GM23338 (cell line): ENCODE results near the gene NEK11. TPM values are rescaled to one million over a fixed set of nuclear protein-coding genes. Genes with fewer than 3 reads are reported as not detected.

Source experiments
- ATAC-seq: fragments of 200-7000 bp; cut with Tn5 transposase; 3 replicates; pipeline ENCODE4 v1.9.1; 2020
- DNase-seq: peaks from one replicate; pipeline ENCODE4 v3.0.0-alpha.2; 2015; ENCODE audit warnings: low spot score
- H2AFZ ChIP-seq: fragments of 200-600 bp; sonication (generic); 2 replicates; pipeline ENCODE4 v1.8.0; 2016; ENCODE audit warnings: antibody characterized with exemption, mild to moderate bottlenecking, moderate library complexity
- H3F3A ChIP-seq: fragments of 200-600 bp; sonication (generic); replicated peaks from 2 replicates; pipeline ENCODE4 v1.8.0; 2017; ENCODE audit warnings: antibody characterized with exemption, mixed run types, low read depth
- H3K27ac ChIP-seq: fragments of 200-600 bp; sonication (generic); 2 replicates; pipeline ENCODE4 v1.6.1; 2016; ENCODE audit warnings: low read depth
- H3K27me3 ChIP-seq: fragments of 200-600 bp; sonication (generic); 2 replicates; pipeline ENCODE4 v1.8.0; 2016; ENCODE audit warnings: mild to moderate bottlenecking, mixed run types, moderate library complexity; ENCODE audit not compliant: insufficient read depth
- H3K36me3 ChIP-seq: fragments of 200-600 bp; sonication (generic); 2 replicates; pipeline ENCODE4 v1.8.0; 2016; ENCODE audit warnings: mild to moderate bottlenecking; ENCODE audit not compliant: insufficient read depth
- H3K4me1 ChIP-seq: fragments of 200-600 bp; sonication (generic); 2 replicates; pipeline ENCODE4 v1.8.0; 2016; ENCODE audit warnings: mild to moderate bottlenecking, moderate library complexity; ENCODE audit not compliant: insufficient read depth
- H3K4me2 ChIP-seq: fragments of 200-600 bp; sonication (generic); 2 replicates; pipeline ENCODE4 v1.7.1; 2017; ENCODE audit warnings: mixed run types
- H3K4me3 ChIP-seq: fragments of 200-600 bp; sonication (generic); 2 replicates; pipeline ENCODE4 v1.6.1; 2016; ENCODE audit warnings: mixed run types
- H3K79me2 ChIP-seq: fragments of 200-600 bp; sonication (generic); replicated peaks from 2 replicates; pipeline ENCODE4 v1.8.0; 2017; ENCODE audit warnings: mild to moderate bottlenecking; ENCODE audit not compliant: insufficient read depth
- H3K9me2 ChIP-seq: fragments of 200-600 bp; sonication (generic); 2 replicates; pipeline ENCODE4 v1.8.0; 2017; ENCODE audit not compliant: insufficient read depth
- H4K20me1 ChIP-seq: fragments of 200-600 bp; sonication (generic); replicated peaks from 2 replicates; pipeline ENCODE4 v1.8.0; 2017; ENCODE audit warnings: mild to moderate bottlenecking; ENCODE audit not compliant: insufficient read depth
- H3K27ac Mint-ChIP-seq: 2 replicates; pipeline ENCODE4 v1.8.0; 2020; ENCODE audit warnings: inconsistent platforms, mild to moderate bottlenecking, moderate library complexity, mixed read lengths
- H3K27me3 Mint-ChIP-seq: 3 replicates; pipeline ENCODE4 v1.8.0; 2022; ENCODE audit warnings: low read depth, mild to moderate bottlenecking, moderate library complexity, mixed read lengths, inconsistent platforms; ENCODE audit not compliant: insufficient read depth, poor library complexity
- H3K36me3 Mint-ChIP-seq: 3 replicates; pipeline ENCODE4 v1.8.0; 2021; ENCODE audit warnings: low read depth, mild to moderate bottlenecking, inconsistent platforms, moderate library complexity, mixed read lengths
- H3K4me1 Mint-ChIP-seq: 3 replicates; pipeline ENCODE4 v1.8.0; 2020; ENCODE audit warnings: mild to moderate bottlenecking, inconsistent platforms, mixed read lengths
- H3K4me3 Mint-ChIP-seq: 3 replicates; pipeline ENCODE4 v1.8.0; 2021; ENCODE audit warnings: moderate library complexity, mild to moderate bottlenecking, inconsistent platforms, mixed read lengths
- H3K9me3 Mint-ChIP-seq: 3 replicates; pipeline ENCODE4 v1.8.0; 2020; ENCODE audit warnings: moderate library complexity, mild to moderate bottlenecking, inconsistent platforms, mixed read lengths
- CREB1 ChIP-seq: fragments of 250-450 bp; sonication (Bioruptor Pico); IDR thresholded peaks from 2 replicates; pipeline ENCODE4 v1.5.0; 2020; ENCODE audit warnings: low read depth, mild to moderate bottlenecking, moderate library complexity
- EZH2 ChIP-seq: fragments of 200-600 bp; sonication (generic); IDR thresholded peaks from one replicate; pipeline ENCODE4 v1.8.0; 2017; ENCODE audit warnings: antibody characterized with exemption, mild to moderate bottlenecking, low read depth; ENCODE audit not compliant: unreplicated experiment
- EZH2phosphoT487 ChIP-seq: fragments of 200-600 bp; sonication (generic); IDR thresholded peaks from one replicate; pipeline ENCODE4 v1.8.1; 2018; ENCODE audit warnings: antibody characterized with exemption; ENCODE audit not compliant: unreplicated experiment
- JUNB ChIP-seq: IDR thresholded peaks from one replicate; pipeline ENCODE4 v1.6.1; 2016; ENCODE audit warnings: antibody characterized with exemption; ENCODE audit not compliant: unreplicated experiment
- POLR2AphosphoS5 ChIP-seq: IDR thresholded peaks from 2 replicates; pipeline ENCODE4 v1.6.1; 2016; ENCODE audit warnings: antibody characterized with exemption, low read depth
- REST ChIP-seq: IDR thresholded peaks from one replicate; pipeline ENCODE4 v1.6.1; 2018; ENCODE audit warnings: antibody characterized with exemption; ENCODE audit not compliant: unreplicated experiment
- STAT1 ChIP-seq: IDR thresholded peaks from one replicate; pipeline ENCODE4 v1.6.1; 2016; ENCODE audit warnings: antibody characterized with exemption; ENCODE audit not compliant: unreplicated experiment
- ZNF114 ChIP-seq: fragments of 250-450 bp; sonication (Bioruptor Pico); IDR thresholded peaks from 2 replicates; pipeline ENCODE4 v1.5.0; 2020; ENCODE audit warnings: mild to moderate bottlenecking, moderate library complexity
- ZNF331 ChIP-seq: fragments of 250-450 bp; sonication (Bioruptor Pico); IDR thresholded peaks from 2 replicates; pipeline ENCODE4 v1.5.0; 2020; ENCODE audit warnings: low read depth, mild to moderate bottlenecking, moderate library complexity
- ZNF462 ChIP-seq: fragments of 250-450 bp; sonication (Bioruptor Pico); IDR thresholded peaks from 2 replicates; pipeline ENCODE4 v1.5.0; 2020; ENCODE audit warnings: mild to moderate bottlenecking, moderate library complexity
- polyA plus RNA-seq: library from polyadenylated mRNA; unstranded; fragments of >200 nt; fragmentation: Nextera tagmentation; extraction: Ambion mirVana; gene quantifications from 2 replicates; pipeline ENCODE4 v1.2.1, GENCODE V29; 2016
- total RNA-seq: library from RNA; depleted of rRNA; stranded (reverse); fragments of >200 nt; shearing (Covaris generic); gene quantifications from 2 replicates; pipeline ENCODE4 v1.2.3, GENCODE V29; 2014

The NEK11 gene
- total and polyA plus RNA-seq, 2 experiments from 2014 or later, result 0.80 to 1.1 TPM

- no peak for TF ChIP-seq CREB1 (CRISPR knock-in tag)
These were observed 1.1 kb upstream of the NEK11 start (continued) for GRCh38 chr3:131025539-131025938.

- no peaks in the 10 kb centered on the region for H3K79me2 ChIP-seq
- no peak overlapping the region for H3K4me2 ChIP-seq
- peaks cover 14% of the 10 kb centered on the region; the same call in 1 of the 2 replicates for H3K4me1 ChIP-seq
- Mint-ChIP-seq H3K9me3 (no peaks in the 10 kb centered on the region), H3K4me3 (no peak overlapping the region), H3K27ac (no peak overlapping the region), H3K36me3 (0 out of 3 replicates have a peak, but pooled peaks cover 5% of the 10 kb centered on the region), H3K27me3 (no peaks in the 10 kb centered on the region), H3K4me1 (peaks cover 13% of the 10 kb centered on the region)
- H3K36me3 ChIP-seq, result no peaks in the 10 kb centered on the region
- H3K9me2 ChIP-seq, result no peaks in the 10 kb centered on the region
- H2AFZ ChIP-seq, result no peak overlapping the region
- H3K27me3 ChIP-seq, result no peaks in the 10 kb centered on the region
- 0 out of 2 replicates have a peak, but pooled peaks cover 3% of the 10 kb centered on the region for H3F3A ChIP-seq
- ATAC-seq (no peak), DNase-seq (no peak)
- no peak for TF ChIP-seq CREB1 (CRISPR knock-in tag)
- TF ChIP-seq ZNF462 (CRISPR knock-in tag), result no peak
- TF ChIP-seq STAT1, result no peak
- no peak for TF ChIP-seq JUNB
- no peak for TF ChIP-seq ZNF331 (CRISPR knock-in tag)
- TF ChIP-seq POLR2AphosphoS5, result no peak
- TF ChIP-seq EZH2, result no peak
- no peak for TF ChIP-seq REST
- TF ChIP-seq EZH2phosphoT487, result no peak
- TF ChIP-seq ZNF114 (CRISPR knock-in tag), result no peak
- H4K20me1 ChIP-seq, result no peaks in the 10 kb centered on the region
- H3K27ac ChIP-seq, result no peak overlapping the region
- no peak overlapping the region for H3K4me3 ChIP-seq
These were observed 2.2 kb downstream of the NEK11 start for GRCh38 chr3:131028844-131029243.
